ENCODE measurements around the gene TRPV5. TPM values are rescaled to one million over a fixed set of nuclear protein-coding genes. Genes with fewer than 3 reads are reported as not detected.

The TRPV5 gene
- total RNA-seq, 3 donors from 2014 or later, result 0.15 to 1.3 TPM; not detected in 1

- H3K9me3 ChIP-seq, result no peaks in the 10 kb centered on the region
- H3K4me3 ChIP-seq, result no peak overlapping the region
- intact Hi-C loops (cut with DNase I; ENCODE audit: low total_unique reads), result no loop called here
- DNase-seq (ENCODE audit: low spot score in 2 of 2), result no peak
- no peak overlapping the region for H3K27ac ChIP-seq
- H3K27me3 ChIP-seq, result no peaks in the 10 kb centered on the region
- H3K4me1 ChIP-seq, result no peaks in the 10 kb centered on the region
- no peak for TF ChIP-seq CTCF (IDR thresholded peaks at IDR 0.05)
- TF ChIP-seq POLR2A (IDR thresholded peaks at IDR 0.05), result no peak
- TF ChIP-seq POLR2AphosphoS5 (IDR thresholded peaks at IDR 0.05), result no peak
- H3K36me3 ChIP-seq, result no peaks in the 10 kb centered on the region
These were observed 16.7 kb upstream of the TRPV5 start for GRCh38 chr7:142950235-142950634.

- Histone ChIP-seq H3K4me3 (no peak overlapping the region), H3K4me1 (no peaks in the 10 kb centered on the region), H3K27ac (no peak overlapping the region), H3K9me3 (no peaks in the 10 kb centered on the region), H3K27me3 (no peaks in the 10 kb centered on the region), H3K36me3 (no peaks in the 10 kb centered on the region)
- intact Hi-C loops (cut with DNase I; ENCODE audit: low total_unique reads), result no loop called here
- TF ChIP-seq CTCF (IDR thresholded peaks at IDR 0.05) (no peak), POLR2A (IDR thresholded peaks at IDR 0.05) (no peak), POLR2AphosphoS5 (IDR thresholded peaks at IDR 0.05) (no peak)
- no peak for DNase-seq (ENCODE audit: low spot score in 2 of 2)
These were observed 15.1 kb upstream of the TRPV5 start for GRCh38 chr7:142948603-142949002.

GRCh38 chr7:142945001-142945400 is 11.5 kb upstream of the TRPV5 start:
- intact Hi-C loops (cut with DNase I; ENCODE audit: low total_unique reads), result no loop called here
- no peaks in the 10 kb centered on the region for H3K9me3 ChIP-seq
- DNase-seq (ENCODE audit: low spot score in 2 of 2), result no peak
- H3K27ac ChIP-seq, result no peak overlapping the region
- H3K4me3 ChIP-seq, result no peak overlapping the region
- H3K4me1 ChIP-seq, result no peaks in the 10 kb centered on the region
- no peaks in the 10 kb centered on the region for H3K36me3 ChIP-seq
- H3K27me3 ChIP-seq, result no peaks in the 10 kb centered on the region
- TF ChIP-seq POLR2AphosphoS5 (IDR thresholded peaks at IDR 0.05) (no peak), CTCF (IDR thresholded peaks at IDR 0.05) (no peak), POLR2A (IDR thresholded peaks at IDR 0.05) (no peak)

GRCh38 chr7:142943706-142944268 is 10.2 kb upstream of the TRPV5 start:
- Histone ChIP-seq H3K4me3 (no peak overlapping the region), H3K27ac (no peak overlapping the region), H3K9me3 (no peaks in the 10 kb centered on the region), H3K36me3 (no peaks in the 10 kb centered on the region), H3K27me3 (no peaks in the 10 kb centered on the region), H3K4me1 (no peaks in the 10 kb centered on the region)
- intact Hi-C loops (cut with DNase I; ENCODE audit: low total_unique reads), result no loop called here
- TF ChIP-seq POLR2AphosphoS5 (IDR thresholded peaks at IDR 0.05) (no peak), POLR2A (IDR thresholded peaks at IDR 0.05) (no peak), CTCF (IDR thresholded peaks at IDR 0.05) (no peak)
- DNase-seq (ENCODE audit: low spot score in 2 of 2), result no peak

- Histone ChIP-seq H3K27ac (no peak overlapping the region), H3K4me1 (no peaks in the 10 kb centered on the region), H3K36me3 (no peaks in the 10 kb centered on the region), H3K4me3 (no peak overlapping the region), H3K27me3 (no peaks in the 10 kb centered on the region), H3K9me3 (no peaks in the 10 kb centered on the region)
- TF ChIP-seq POLR2AphosphoS5 (IDR thresholded peaks at IDR 0.05), result no peak
- no peak for TF ChIP-seq CTCF (IDR thresholded peaks at IDR 0.05)
- no peak for TF ChIP-seq POLR2A (IDR thresholded peaks at IDR 0.05)
- intact Hi-C loops (cut with DNase I; ENCODE audit: low total_unique reads), result no loop called here
- DNase-seq (ENCODE audit: low spot score in 2 of 2), result no peak
These were observed 9.2 kb upstream of the TRPV5 start for GRCh38 chr7:142942746-142943145.
